ENCODE data around the gene GOT2. TPM values are rescaled to one million over a fixed set of nuclear protein-coding genes. Genes with fewer than 3 reads are reported as not detected.

Gene GOT2
- total and polyA plus RNA-seq, 4 donors = 20.4 to 32.7 (median 28.6) TPM

DNA sequence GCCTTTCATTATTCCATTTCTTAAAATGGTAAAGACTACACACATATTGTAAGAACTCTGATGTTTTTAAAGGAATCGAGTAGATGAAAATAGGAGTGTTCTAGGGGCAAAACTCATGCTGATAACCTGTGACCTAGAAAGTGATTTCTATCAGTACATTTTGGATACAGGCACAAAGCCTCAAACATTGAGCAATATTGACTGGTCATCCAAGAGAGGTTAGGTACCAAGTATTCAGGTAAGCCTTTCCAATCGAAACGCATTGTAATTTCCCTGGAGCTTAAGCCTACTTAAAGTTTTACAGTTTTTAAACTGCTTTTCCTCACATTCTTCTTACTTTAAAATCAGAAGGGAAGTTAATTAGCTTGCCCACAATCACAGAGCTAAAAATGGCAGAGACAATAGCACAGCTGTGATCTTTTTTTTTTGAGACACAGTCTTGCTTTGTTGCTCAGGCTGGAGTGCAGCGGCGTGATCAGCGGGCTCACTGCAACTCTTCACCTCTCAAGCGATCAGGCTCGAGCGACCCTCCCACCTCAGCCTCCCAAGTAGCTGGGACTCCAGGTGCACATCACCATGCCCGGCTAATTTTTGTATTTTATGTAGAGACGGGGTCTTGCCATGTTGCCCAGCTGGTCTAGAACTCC is 3.3 kb downstream of the GOT2 start:
- Histone ChIP-seq H3K27me3 (ENCODE audit: control insufficient read depth in 1 of 2, insufficient read depth in 2 of 2, low read length in 1 of 2) (no peaks in the 10 kb centered on the region), H3K4me1 (ENCODE audit: control insufficient read depth in 1 of 2, insufficient read depth in 2 of 2, low read length in 2 of 2) (no peaks in the 10 kb centered on the region), H3K27ac (ENCODE audit: low read depth in 1 of 2, low read length in 2 of 2) (no peak overlapping the region), H3K9me3 (ENCODE audit: control insufficient read depth, low read length) (no peaks in the 10 kb centered on the region), H3K36me3 (ENCODE audit: control insufficient read depth in 1 of 2, insufficient read depth in 2 of 2, low read length in 1 of 2) (no peaks in the 10 kb centered on the region), H3K4me3 (ENCODE audit: low read length in 2 of 2) (no peak overlapping the region)
- 97 to 98% methylated on average over 11 of the region's 11 CpGs for WGBS, 2 donors
- intact Hi-C loops (cut with DNase I) = loop anchor here (5.0 to 10.0 kb wide), 4 partner anchors 49 to 339 kb away; partner anchors contain the start of genes SETD6 (in 2 of the 2), SLC38A7 (in 2 of the 2), CNOT1 (in 1 of the 2) and GINS3 (in 1 of the 2)
- DNase-seq (no peak), ATAC-seq (ENCODE audit: low FRiP score) (no peak)

DNA sequence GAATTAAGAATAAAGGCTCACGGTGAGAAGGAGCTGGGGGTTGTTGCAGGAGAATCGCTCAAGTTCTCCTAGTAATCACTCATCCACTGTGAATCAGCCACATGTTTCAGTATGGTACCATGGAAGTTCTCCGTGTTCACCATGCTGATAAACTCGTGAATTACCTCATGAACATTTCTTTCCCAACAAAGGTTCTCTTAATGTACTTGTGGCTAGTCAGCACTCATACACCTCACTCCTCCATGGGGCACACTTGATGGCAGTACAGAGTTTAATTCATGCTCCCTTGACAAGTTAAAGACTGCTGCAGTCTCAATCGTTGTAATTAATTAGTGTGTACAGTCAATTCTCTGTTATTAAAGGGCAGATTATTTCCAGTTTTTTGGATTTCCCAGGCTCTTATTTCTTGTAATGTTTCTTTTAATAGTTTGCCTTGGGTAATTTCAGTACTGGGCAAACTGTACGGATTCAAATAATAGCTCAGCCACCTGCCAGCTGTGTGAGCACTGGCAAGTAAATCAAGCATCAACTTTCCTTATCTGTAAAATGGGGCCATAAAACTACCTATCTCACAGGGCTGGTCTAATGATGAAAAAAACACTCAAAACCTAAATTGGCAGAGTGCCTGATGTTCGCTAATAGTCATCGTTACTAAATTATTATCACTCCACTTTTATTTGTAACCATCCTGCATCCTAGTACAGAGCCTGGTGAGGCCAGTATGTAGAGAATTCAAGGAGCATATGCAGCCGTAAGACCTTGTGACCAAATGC is 6.1 kb downstream of the GOT2 start:
- Histone ChIP-seq H3K36me3 (ENCODE audit: control insufficient read depth in 1 of 2, insufficient read depth in 2 of 2, low read length in 1 of 2) (peaks cover 0 to 3% of the 10 kb centered on the region in 2 donors), H3K27me3 (ENCODE audit: control insufficient read depth in 1 of 2, insufficient read depth in 2 of 2, low read length in 1 of 2) (no peaks in the 10 kb centered on the region), H3K4me1 (ENCODE audit: control insufficient read depth in 1 of 2, insufficient read depth in 2 of 2, low read length in 2 of 2) (no peaks in the 10 kb centered on the region), H3K9me3 (ENCODE audit: control insufficient read depth, low read length) (no peaks in the 10 kb centered on the region), H3K27ac (ENCODE audit: low read depth in 1 of 2, low read length in 2 of 2) (no peak overlapping the region), H3K4me3 (ENCODE audit: low read length in 2 of 2) (no peak overlapping the region)
- intact Hi-C loops (cut with DNase I) = no loop called here
- DNase-seq (no peak), ATAC-seq (ENCODE audit: low FRiP score) (no peak)
- 94% methylated on average over 9 of the region's 9 CpGs for WGBS, 2 donors

DNA sequence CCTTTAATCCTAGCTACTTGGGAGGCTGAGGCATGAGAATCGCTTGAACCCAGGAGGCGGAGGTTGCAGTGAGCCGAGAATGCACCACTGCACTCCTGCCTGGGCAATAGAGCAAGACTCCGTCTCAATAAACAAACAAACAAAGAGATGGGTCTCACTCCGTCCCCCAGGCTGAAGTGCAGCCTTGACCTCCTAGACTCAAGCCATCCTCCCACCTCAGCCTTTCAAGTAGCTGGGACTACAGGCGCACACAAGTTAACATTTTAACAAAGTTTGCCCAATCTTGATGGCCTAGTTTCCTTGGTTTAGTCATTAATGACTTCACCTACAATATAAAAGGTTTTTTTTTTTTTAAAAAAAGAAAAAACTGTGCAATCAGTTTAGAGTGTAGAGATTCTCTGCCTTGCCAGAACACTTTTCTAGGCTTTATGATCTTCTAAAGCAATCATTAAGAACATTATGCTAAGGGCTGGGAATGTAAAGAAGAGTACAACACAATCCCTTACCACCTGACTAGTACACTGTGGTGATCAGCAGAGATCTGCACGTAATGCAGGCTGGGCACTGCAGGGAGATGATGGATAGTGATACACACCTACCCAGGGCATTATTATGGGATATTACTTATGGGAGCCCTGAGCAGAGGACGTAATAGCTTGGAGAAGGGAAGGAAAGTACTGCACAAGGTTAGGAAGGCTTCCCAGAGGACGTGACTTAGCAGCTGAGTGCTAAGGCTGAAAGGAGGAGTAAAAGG is 6.9 kb downstream of the GOT2 start:
- ATAC-seq (ENCODE audit: low FRiP score) = no peak
- no peaks in the 10 kb centered on the region for H3K9me3 ChIP-seq (ENCODE audit: control insufficient read depth, low read length)
- H3K27ac ChIP-seq (ENCODE audit: low read depth in 1 of 2, low read length in 2 of 2) = no peak overlapping the region
- no peak for DNase-seq
- H3K27me3 ChIP-seq (ENCODE audit: control insufficient read depth in 1 of 2, insufficient read depth in 2 of 2, low read length in 1 of 2) = no peaks in the 10 kb centered on the region
- WGBS, 2 donors = 85 to 91% methylated on average over 9 of the region's 9 CpGs
- H3K36me3 ChIP-seq (ENCODE audit: control insufficient read depth in 1 of 2, insufficient read depth in 2 of 2, low read length in 1 of 2) = peaks cover 0 to 3% of the 10 kb centered on the region in 2 donors
- no peak overlapping the region for H3K4me3 ChIP-seq (ENCODE audit: low read length in 2 of 2)
- no peaks in the 10 kb centered on the region for H3K4me1 ChIP-seq (ENCODE audit: control insufficient read depth in 1 of 2, insufficient read depth in 2 of 2, low read length in 2 of 2)
- intact Hi-C loops (cut with DNase I) = no loop called here

DNA sequence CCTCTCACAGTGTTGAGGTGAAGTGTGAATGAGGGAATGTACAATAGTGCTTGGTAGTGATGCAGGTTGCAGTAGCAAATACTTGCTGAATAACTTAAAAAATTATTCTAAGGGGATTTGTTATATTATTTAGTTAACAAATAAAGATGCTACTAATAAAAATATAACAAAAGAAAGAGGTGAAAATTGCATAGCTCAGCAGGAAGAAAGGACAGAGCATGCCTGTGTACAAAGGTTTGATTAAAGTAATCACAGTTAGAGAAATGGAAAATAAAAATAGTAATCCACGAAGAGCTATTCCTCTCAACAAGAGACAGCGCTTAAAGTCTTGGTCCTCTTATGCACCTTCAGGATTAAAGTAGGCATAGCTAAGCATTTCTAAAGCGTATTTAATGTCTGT is 11.0 kb downstream of the GOT2 start:
- DNase-seq (no peak), ATAC-seq (ENCODE audit: low FRiP score) (no peak)
- peaks cover 4% of the 10 kb centered on the region in 2 donors for H3K36me3 ChIP-seq (ENCODE audit: control insufficient read depth in 1 of 2, insufficient read depth in 2 of 2, low read length in 1 of 2)
- WGBS, 2 donors = 31 to 61% methylated on average over 3 of the region's 3 CpGs
- no peaks in the 10 kb centered on the region for H3K27me3 ChIP-seq (ENCODE audit: control insufficient read depth in 1 of 2, insufficient read depth in 2 of 2, low read length in 1 of 2)
- H3K4me1 ChIP-seq (ENCODE audit: control insufficient read depth in 1 of 2, insufficient read depth in 2 of 2, low read length in 2 of 2) = no peaks in the 10 kb centered on the region
- H3K4me3 ChIP-seq (ENCODE audit: low read length in 2 of 2) = no peak overlapping the region
- H3K9me3 ChIP-seq (ENCODE audit: control insufficient read depth, low read length) = no peaks in the 10 kb centered on the region
- H3K27ac ChIP-seq (ENCODE audit: low read depth in 1 of 2, low read length in 2 of 2) = no peak overlapping the region
- intact Hi-C loops (cut with DNase I) = no loop called here

DNA sequence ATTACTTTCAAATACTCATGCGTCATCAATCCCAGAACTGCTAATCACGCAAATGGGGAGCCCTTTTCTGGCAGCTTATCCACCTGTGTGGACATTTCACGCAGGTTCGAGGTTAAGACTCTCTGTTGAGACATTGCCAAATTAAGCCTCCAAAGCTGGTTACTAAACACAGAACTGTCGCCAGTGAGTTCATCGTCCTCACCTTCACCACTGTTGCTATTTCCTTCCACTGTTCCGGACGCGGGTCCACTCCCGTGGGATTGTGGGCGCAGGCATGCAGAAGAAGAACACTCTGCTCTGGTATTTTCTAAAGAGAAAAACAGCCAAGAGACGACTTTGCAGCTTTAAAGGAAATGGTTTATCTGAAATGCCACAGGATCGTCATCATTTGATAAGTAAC is 16.1 kb downstream of the GOT2 start:
- peaks cover 5 to 6% of the 10 kb centered on the region in 2 donors for H3K36me3 ChIP-seq (ENCODE audit: control insufficient read depth in 1 of 2, insufficient read depth in 2 of 2, low read length in 1 of 2)
- H3K27me3 ChIP-seq (ENCODE audit: control insufficient read depth in 1 of 2, insufficient read depth in 2 of 2, low read length in 1 of 2) = no peaks in the 10 kb centered on the region
- H3K9me3 ChIP-seq (ENCODE audit: control insufficient read depth, low read length) = no peaks in the 10 kb centered on the region
- no peak overlapping the region for H3K4me3 ChIP-seq (ENCODE audit: low read length in 2 of 2)
- ATAC-seq (ENCODE audit: low FRiP score) (no peak), DNase-seq (no peak)
- intact Hi-C loops (cut with DNase I) = no loop called here
- WGBS, 2 donors = 93% methylated on average over 13 of the region's 13 CpGs
- H3K4me1 ChIP-seq (ENCODE audit: control insufficient read depth in 1 of 2, insufficient read depth in 2 of 2, low read length in 2 of 2) = no peaks in the 10 kb centered on the region
- no peak overlapping the region for H3K27ac ChIP-seq (ENCODE audit: low read depth in 1 of 2, low read length in 2 of 2)

DNA sequence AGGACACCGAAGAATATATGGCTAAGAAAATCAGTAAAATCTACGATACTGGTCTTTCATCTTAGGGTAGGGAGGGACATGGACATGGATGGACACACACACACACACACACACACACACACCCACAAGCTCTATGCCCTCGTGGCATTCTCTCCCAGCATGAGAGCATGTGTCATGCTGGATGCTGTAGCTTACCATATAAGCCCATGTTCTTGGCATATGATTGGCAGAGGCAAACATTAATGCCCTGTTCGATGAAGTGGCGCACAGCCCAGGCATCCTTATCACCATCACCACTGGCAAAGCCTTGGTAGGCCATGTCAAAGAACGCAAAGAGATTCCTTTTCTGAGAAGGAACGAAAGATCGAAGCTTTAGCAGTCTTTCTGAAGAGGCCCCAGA is 17.6 kb downstream of the GOT2 start:
- Histone ChIP-seq H3K27me3 (ENCODE audit: control insufficient read depth in 1 of 2, insufficient read depth in 2 of 2, low read length in 1 of 2) (no peaks in the 10 kb centered on the region), H3K36me3 (ENCODE audit: control insufficient read depth in 1 of 2, insufficient read depth in 2 of 2, low read length in 1 of 2) (peaks cover 5 to 6% of the 10 kb centered on the region in 2 donors), H3K27ac (ENCODE audit: low read depth in 1 of 2, low read length in 2 of 2) (no peak overlapping the region), H3K4me1 (ENCODE audit: control insufficient read depth in 1 of 2, insufficient read depth in 2 of 2, low read length in 2 of 2) (no peaks in the 10 kb centered on the region), H3K9me3 (ENCODE audit: control insufficient read depth, low read length) (no peaks in the 10 kb centered on the region), H3K4me3 (ENCODE audit: low read length in 2 of 2) (no peak overlapping the region)
- 81 to 89% methylated on average over 8 of the region's 8 CpGs for WGBS, 2 donors
- ATAC-seq (ENCODE audit: low FRiP score) (no peak), DNase-seq (no peak)
- intact Hi-C loops (cut with DNase I) = no loop called here

DNA sequence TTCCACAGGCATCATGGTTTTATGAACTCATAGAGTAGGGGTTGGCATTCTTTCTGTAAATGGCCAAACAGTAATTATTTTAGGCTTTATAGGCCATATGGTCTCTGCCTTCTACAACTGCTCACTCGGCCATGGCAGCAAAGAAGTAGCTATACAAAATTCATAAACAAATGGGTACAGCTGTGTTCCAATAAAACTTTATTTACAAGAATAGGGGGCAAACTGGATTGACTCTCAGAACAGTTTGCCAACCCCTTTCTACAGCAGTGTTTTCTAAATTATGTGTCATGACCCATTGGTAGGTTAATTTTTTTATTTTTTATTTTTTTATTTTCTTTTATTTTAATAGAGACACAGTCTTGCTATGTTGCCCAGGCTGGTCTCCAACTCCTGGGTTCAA is 20.4 kb downstream of the GOT2 start:
- H3K27me3 ChIP-seq (ENCODE audit: control insufficient read depth in 1 of 2, insufficient read depth in 2 of 2, low read length in 1 of 2) = no peaks in the 10 kb centered on the region
- 94 to 97% methylated on average over 1 of the region's 1 CpG for WGBS, 2 donors
- no peak for ATAC-seq (ENCODE audit: low FRiP score)
- DNase-seq = no peak
- intact Hi-C loops (cut with DNase I) = no loop called here
- H3K36me3 ChIP-seq (ENCODE audit: control insufficient read depth in 1 of 2, insufficient read depth in 2 of 2, low read length in 1 of 2) = peaks cover 6% of the 10 kb centered on the region in 2 donors
- no peaks in the 10 kb centered on the region for H3K4me1 ChIP-seq (ENCODE audit: control insufficient read depth in 1 of 2, insufficient read depth in 2 of 2, low read length in 2 of 2)
- H3K27ac ChIP-seq (ENCODE audit: low read depth in 1 of 2, low read length in 2 of 2) = no peak overlapping the region
- no peak overlapping the region for H3K4me3 ChIP-seq (ENCODE audit: low read length in 2 of 2)
- no peaks in the 10 kb centered on the region for H3K9me3 ChIP-seq (ENCODE audit: control insufficient read depth, low read length)

DNA sequence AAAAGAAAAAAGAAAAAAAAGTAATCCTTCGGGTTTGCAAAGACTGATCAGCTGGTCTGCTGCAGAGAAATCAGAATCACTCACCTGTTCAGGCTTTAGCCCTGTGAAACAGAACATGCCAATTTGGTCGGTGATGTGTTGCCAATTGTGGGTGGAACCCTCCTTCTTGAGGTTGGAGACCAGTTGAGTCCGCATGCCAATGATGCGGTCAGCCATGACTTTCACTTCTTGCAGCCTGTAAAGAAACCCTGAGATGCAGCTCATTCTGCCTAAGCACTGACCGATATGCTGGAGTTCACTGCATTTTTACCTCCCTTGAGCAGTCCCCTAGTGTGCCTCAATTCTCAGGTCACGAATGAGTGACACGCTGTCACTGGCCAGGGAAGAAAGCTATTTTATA is 24.8 kb downstream of the GOT2 start:
- Histone ChIP-seq H3K27me3 (ENCODE audit: control insufficient read depth in 1 of 2, insufficient read depth in 2 of 2, low read length in 1 of 2) (no peaks in the 10 kb centered on the region), H3K9me3 (ENCODE audit: control insufficient read depth, low read length) (no peaks in the 10 kb centered on the region), H3K36me3 (ENCODE audit: control insufficient read depth in 1 of 2, insufficient read depth in 2 of 2, low read length in 1 of 2) (peaks cover 0 to 3% of the 10 kb centered on the region in 2 donors), H3K27ac (ENCODE audit: low read depth in 1 of 2, low read length in 2 of 2) (no peak overlapping the region), H3K4me3 (ENCODE audit: low read length in 2 of 2) (no peak overlapping the region), H3K4me1 (ENCODE audit: control insufficient read depth in 1 of 2, insufficient read depth in 2 of 2, low read length in 2 of 2) (no peaks in the 10 kb centered on the region)
- ATAC-seq (ENCODE audit: low FRiP score) (no peak), DNase-seq (no peak)
- 96% methylated on average over 7 of the region's 7 CpGs for WGBS, 2 donors
- intact Hi-C loops (cut with DNase I) = no loop called here
